H1 (cell line): ENCODE results near the gene DENND4A. TPM values are rescaled to one million over a fixed set of nuclear protein-coding genes. Genes with fewer than 3 reads are reported as not detected.

Source experiments
- ATF2 ChIP-seq: IDR thresholded peaks from 2 replicates; pipeline ENCODE4 v1.6.1; 2012; ENCODE audit warnings: low read length, inconsistent platforms
- FOSL1 ChIP-seq: IDR thresholded peaks from 2 replicates; pipeline ENCODE4 v1.6.1; 2011; ENCODE audit warnings: mild to moderate bottlenecking, low read depth, low read length, moderate library complexity; ENCODE audit not compliant: insufficient read depth
- JUND ChIP-seq: IDR thresholded peaks from 2 replicates; pipeline ENCODE4 v1.6.1; 2011; ENCODE audit warnings: mild to moderate bottlenecking, improper control_type of control experiment, low read length
- PHF8 ChIP-seq: fragments of 200-600 bp; sonication (generic); conservative IDR thresholded peaks from 2 replicates; pipeline ENCODE4 v1.7.1; 2012; ENCODE audit warnings: low read depth, mild to moderate bottlenecking, inconsistent platforms, low read length, moderate library complexity
- RXRA ChIP-seq: IDR thresholded peaks from 2 replicates; pipeline ENCODE4 v1.6.1; 2011; ENCODE audit warnings: low read depth, mild to moderate bottlenecking, low read length, moderate library complexity; ENCODE audit not compliant: insufficient read depth
- SUZ12 ChIP-seq: fragments of 200-600 bp; sonication (generic); IDR thresholded peaks from 2 replicates; pipeline ENCODE4 v1.6.1; 2012; ENCODE audit warnings: mild to moderate bottlenecking, inconsistent platforms, low read length, moderate library complexity, mixed read lengths
- polyA plus RNA-seq, 7 experiments: library from polyadenylated mRNA; depleted of rRNA in 3 of 7; stranded (reverse) in 5 of 7; unstranded in 2 of 7; fragments of >200 nt in 5 of 7; fragments of 200-250 nt in 2 of 7; gene quantifications; 1 replicate in 5 of 7; 2 replicates in 1 of 7; 4 replicates in 1 of 7; pipeline versions ENCODE4 v1.2.1 to v1.2.3, GENCODE V29; 2011 to 2013; ENCODE audit warnings: missing spikeins in 2 of 7, mixed read lengths in 2 of 7
- total RNA-seq: library from RNA; stranded (reverse); fragmentation: NEBNext Ultra II Directional; extraction: Animal tissue kit (Norgen Biotek cat#: 25700); gene quantifications from 2 replicates; pipeline ENCODE4 v1.2.1, GENCODE V29; 2021

The DENND4A gene
- total and polyA plus RNA-seq, 2 of the 8 experiments (the other 6 are each of a cell fraction or from before 2014, with no cell fraction given) = 1.3 to 4.7 TPM

DNA sequence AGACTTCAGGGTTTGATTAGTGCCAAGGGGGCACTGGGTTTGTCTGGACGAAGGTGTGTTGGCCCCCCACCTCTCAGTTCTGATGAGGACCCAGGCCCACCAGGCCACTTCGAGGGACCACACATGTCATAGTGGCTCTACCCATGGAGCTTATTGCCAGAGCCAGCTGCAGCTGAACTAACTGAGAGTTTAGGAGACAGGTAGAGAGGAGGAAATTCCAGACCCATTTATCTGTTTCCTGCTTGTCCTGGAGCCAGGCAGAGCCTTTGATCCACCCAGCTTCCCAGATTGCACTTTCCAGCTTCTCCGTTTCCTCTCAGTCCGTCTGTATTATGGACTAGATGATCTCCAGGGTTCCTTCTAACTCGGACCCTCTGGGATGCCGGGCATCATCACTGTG is 149.5 kb downstream of the DENND4A start (continued):
- TF ChIP-seq JUND = no peak
- TF ChIP-seq RXRA = no peak
- TF ChIP-seq ATF2 = no peak
- TF ChIP-seq SUZ12 = no peak
- no peak for TF ChIP-seq FOSL1
- TF ChIP-seq PHF8 = no peak
